Fibroblast of peridontal ligament (primary cell): ENCODE results near the gene C5orf34.
A peak's percentile ranks its signal among the peaks of the same experiment; 100 is the strongest.
"Not testable (repeated sequence)": the region's sequence is repeated elsewhere in the genome, so short reads cannot be mapped to it uniquely, and the experiment has no call there.

Experiments used
- DNase-seq: peaks from one replicate; pipeline ENCODE4 v3.0.0-alpha.2; 2010; ENCODE audit errors: extremely low read depth

The C5orf34 gene

GRCh38 chr5:43514471-43514815 is 505 bp downstream of the C5orf34 start:
- peak; percentile 85 for DNase-seq

- no peak for DNase-seq
These were observed 923 bp downstream of the C5orf34 start for GRCh38 chr5:43514025-43514424.

DNA sequence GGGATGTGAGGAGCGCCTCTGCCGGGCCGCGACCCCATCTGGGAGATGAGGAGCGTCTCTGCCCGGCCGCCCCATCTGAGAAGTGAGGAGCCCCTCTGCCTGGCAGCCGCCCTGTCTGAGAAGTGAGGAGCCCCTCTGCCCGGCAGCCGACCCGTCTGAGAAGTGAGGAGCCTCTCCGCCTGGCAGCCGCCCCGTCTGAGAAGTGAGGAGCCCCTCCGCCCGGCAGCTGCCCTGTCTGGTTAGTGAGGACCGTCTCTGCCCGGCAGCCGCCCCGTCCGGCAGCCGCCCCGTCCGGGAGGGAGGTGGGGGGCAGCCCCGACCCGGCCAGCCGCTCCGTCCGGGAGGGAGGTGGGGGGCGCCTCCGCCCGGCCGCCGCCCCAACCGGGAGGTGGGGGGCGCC is 3.9 kb downstream of the C5orf34 start:
- DNase-seq, result not testable (repeated sequence)

DNA sequence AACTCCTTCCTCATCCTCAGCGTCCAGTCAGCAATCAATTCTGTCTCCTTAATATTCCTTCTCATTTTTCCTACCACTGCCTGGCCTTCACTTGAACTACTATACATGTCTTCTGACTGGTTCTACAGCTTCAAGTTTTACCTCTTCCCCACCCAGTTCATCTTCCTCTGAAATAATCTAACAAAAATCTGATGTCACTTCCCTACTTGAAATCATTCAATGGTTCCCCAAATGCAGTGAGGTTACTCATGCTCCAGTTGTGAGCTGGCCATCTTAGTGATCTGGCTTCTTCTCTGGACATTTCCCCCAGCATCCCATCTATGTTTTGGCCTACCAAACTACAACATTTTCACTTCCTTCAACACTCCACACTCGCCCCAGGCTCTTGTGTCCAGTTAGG is 16.4 kb downstream of the C5orf34 start:
- no peak for DNase-seq

GRCh38 chr5:43497311-43498104 is 17.4 kb downstream of the C5orf34 start:
- no peak for DNase-seq

GRCh38 chr5:43491326-43491725 is 23.6 kb downstream of the C5orf34 start:
- DNase-seq, result no peak

DNA sequence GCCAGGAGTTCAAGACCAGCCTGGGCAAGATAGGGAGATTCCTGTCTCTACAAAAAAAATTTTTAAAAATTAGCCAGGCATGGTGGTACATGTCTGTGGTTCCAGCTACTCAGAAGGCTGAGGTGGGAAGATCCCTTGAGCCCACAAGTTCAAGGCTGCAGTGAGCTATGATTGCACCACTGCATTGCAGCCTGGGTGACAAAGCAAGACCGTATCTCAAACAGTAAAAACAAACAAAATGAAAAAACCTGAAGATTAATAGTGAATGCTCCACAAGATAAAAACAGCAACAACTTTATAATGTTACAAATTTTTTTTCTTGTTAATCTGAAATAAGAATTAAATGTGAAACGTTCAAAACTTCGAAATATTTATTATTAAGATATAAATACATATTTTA is 28.6 kb downstream of the C5orf34 start:
- DNase-seq, result no peak

DNA sequence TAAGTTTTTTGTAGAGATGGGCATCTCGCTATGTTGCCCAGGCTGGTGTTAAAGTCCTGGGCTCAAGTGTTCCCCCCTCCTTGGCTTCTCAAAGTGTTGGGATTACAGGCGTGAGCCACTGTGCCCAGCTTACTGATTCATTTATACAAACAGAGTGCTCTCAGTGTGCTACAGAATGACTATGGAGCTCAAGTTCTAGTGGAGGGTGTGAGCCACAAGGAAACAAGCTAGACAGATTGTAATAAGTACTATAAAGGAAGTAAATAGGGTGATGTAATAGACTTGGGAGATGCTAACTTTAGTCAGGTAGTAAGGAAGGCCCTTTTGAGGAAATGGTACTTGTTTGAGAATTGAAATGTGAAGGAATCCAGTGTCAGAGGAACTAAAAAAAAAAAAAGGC is 29.5 kb downstream of the C5orf34 start:
- DNase-seq, result no peak

GRCh38 chr5:43484106-43484849 is 30.7 kb downstream of the C5orf34 start:
- DNase-seq, result peak; percentile 83

DNA sequence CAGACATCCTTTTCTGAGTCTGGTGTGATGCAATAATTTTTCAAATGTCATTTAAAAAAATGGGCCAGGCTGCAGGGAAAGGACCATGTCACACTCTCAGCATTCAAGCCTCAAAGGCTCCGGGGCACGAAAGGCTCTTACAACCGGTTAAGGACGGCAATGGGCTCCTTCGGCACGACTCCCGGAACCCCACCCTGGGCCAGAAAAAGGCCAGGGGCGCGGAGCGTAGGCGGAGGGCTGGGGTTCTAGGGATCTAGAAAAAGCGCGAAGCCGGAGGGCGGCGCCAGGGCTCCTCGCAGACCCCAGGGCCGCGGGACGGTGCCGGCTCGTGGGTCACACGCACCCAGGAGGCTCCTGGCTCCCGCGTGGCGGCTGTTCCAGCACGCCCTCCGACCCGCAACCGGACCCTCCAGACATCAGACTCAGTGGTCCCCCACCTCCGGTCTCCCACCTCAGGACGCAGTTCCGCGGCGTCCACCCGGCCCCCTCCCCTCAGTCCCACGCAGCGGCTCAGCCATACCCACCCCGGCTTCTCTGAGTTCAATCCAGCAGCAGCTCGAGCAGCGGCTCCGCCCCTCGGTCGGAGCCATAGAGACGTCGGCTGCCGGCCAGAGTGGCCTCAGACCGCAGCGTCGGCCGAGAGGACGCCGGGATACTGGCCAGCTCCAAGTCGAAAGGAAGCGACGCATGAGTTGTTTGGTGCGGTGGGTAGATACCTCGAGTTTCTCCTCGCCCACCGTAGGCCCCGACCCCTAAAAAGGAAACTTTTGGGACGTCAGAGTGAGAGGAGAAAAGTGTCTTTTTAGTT is 31.4 kb downstream of the C5orf34 start, which contains the start of gene TMEM267:
Gene TMEM267 (minus strand): TSS at position 568 of the 808 bp plus-strand sequence. CDS start 29,896 bp downstream, outside the sequence.
- peak; percentile 92 for DNase-seq

DNA sequence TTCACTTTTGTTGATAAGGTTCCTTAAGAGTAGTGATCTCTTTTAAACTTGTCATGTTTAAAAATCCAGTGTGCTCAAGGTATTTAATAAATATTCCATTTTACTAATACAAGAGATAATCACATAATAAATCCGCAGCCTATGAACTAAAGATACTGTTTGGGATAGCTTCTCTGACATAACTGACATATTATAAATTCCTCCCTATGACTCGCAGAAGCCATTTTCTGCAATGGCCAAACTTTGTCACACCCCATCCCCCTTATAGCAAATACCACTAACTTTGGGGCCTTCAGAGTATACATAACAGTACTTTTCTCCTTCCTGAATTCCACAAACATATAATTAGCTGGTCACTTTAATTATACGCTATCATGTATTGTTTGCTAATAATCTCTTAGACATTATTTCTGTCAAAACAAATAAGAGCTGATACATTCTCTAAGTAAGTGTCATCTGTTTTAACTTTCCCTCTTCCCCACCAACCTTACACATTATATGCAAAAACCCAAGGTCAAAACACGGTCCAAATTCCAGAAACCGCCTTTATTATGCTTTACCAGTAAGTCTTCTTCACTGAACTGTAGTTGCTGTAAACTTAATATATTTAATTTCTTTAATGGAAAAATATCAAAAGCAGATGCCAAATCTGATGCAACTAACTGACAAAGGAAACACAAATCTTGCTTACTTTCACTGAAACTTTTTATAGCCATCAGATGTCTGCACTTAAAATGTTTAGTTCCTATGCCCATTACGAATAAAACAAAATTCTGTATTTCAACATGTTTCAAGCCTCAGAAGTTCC is 32.3 kb downstream of the C5orf34 start:
- peak; percentile 75 for DNase-seq

DNA sequence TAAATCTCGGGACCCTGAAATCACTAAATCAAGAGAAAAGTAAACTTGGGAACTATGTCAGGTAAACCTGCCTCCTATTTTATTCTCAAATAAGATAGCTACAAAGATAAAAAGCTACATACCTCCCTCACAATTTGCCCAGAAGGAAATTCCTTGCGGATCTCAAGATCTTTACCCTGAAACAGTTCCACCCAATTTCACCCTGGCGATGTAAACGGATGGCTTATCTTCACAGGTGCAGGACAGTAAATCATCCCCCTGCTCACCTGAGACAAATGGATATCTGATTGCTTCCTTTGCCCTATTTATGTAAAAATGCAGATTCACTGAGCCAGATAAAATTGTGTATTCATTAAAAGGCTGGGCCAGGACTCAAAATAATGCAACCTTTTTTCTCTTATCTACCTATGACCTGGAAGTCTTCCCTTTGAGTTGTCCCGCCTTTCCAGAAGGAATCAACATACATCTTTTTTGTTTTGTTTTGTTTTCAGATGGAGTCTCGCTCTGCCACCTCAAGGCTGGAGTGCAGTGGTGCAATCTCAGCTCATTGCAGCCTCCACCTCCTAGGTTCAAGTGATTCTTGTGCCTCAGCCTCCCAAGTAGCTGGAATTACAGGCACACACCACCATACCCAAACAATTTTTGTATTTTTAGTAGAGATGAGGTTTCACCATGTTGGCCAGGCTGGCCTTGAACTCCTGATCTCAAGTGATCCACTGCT is 45.1 kb downstream of the C5orf34 start:
- DNase-seq, result no peak

DNA sequence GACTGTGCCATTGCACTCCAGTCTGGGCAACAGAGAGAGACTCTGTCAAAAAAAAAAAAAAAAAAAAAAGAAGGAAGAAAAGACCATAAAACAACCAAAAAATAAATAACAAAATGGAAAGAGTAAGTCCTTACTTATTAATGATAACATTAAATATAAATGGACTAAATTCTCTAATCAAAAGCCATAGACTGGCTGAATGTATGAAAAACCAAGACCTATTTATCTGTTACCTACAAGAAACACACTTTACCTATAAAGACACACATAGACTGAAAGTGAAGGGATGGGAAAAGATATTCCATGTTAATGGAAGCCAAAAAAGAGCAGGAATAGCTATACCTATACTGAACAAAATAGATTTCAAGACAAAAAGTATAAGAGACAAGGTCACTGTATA is 47.8 kb downstream of the C5orf34 start:
- DNase-seq, result no peak

- not testable (repeated sequence) for DNase-seq
These were observed 49.5 kb downstream of the C5orf34 start for GRCh38 chr5:43465455-43465854.

- no peak for DNase-seq
These were observed 53.9 kb downstream of the C5orf34 start for GRCh38 chr5:43461066-43461465.

- DNase-seq, result no peak
These were observed 58.4 kb downstream of the C5orf34 start for GRCh38 chr5:43456556-43456955.

GRCh38 chr5:43441575-43441974 is 73.4 kb downstream of the C5orf34 start:
- not testable (repeated sequence) for DNase-seq

DNA sequence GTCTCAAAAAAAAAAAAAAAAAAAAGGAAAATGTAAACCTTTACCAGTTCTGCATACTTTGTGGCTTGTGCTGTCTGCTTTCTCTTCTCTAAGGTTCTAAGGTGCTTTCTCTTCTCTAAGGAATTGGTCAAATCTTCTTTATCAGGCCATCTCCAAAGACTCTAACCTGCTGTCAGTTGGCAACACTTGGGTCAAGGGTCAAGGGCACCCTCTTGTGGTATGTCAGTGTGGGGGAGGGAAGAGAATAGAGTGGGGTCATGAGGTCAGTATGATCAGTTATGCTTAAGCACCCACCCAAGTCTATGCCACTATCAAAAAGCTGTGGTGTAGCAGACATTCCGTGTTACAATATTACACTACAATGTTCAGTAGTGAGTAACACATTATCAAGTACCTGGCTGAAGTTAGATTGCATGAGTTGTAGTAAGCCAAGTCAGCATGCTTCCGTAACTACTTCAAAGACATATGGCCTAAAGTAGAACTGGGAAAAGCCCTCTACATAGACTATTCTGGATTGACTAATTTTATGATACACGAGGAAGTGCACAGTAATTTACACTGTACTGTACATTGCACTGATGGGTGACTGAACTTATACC is 77.8 kb downstream of the C5orf34 start:
- DNase-seq, result no peak
